ENCODE measurements around the gene AP1G2.
"Not testable (repeated sequence)": the region's sequence is repeated elsewhere in the genome, so short reads cannot be mapped to it uniquely, and the experiment has no call there.

AP1G2 gene, protein sequence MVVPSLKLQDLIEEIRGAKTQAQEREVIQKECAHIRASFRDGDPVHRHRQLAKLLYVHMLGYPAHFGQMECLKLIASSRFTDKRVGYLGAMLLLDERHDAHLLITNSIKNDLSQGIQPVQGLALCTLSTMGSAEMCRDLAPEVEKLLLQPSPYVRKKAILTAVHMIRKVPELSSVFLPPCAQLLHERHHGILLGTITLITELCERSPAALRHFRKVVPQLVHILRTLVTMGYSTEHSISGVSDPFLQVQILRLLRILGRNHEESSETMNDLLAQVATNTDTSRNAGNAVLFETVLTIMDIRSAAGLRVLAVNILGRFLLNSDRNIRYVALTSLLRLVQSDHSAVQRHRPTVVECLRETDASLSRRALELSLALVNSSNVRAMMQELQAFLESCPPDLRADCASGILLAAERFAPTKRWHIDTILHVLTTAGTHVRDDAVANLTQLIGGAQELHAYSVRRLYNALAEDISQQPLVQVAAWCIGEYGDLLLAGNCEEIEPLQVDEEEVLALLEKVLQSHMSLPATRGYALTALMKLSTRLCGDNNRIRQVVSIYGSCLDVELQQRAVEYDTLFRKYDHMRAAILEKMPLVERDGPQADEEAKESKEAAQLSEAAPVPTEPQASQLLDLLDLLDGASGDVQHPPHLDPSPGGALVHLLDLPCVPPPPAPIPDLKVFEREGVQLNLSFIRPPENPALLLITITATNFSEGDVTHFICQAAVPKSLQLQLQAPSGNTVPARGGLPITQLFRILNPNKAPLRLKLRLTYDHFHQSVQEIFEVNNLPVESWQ

GRCh38 chr14:23567186-23568020 lies at the start of gene AP1G2:
Gene AP1G2 (minus strand): TSS chr14:23567791. CDS start chr14:23567314, 477 bp downstream.
- DNase-seq: peak; percentile 76

GRCh38 chr14:23615856-23616255 lies 48.3 kb upstream of the AP1G2 start:
- DNase-seq: no peak

GRCh38 chr14:23614395-23614828 lies 46.8 kb upstream of the AP1G2 start:
- DNase-seq: no peak

DNA sequence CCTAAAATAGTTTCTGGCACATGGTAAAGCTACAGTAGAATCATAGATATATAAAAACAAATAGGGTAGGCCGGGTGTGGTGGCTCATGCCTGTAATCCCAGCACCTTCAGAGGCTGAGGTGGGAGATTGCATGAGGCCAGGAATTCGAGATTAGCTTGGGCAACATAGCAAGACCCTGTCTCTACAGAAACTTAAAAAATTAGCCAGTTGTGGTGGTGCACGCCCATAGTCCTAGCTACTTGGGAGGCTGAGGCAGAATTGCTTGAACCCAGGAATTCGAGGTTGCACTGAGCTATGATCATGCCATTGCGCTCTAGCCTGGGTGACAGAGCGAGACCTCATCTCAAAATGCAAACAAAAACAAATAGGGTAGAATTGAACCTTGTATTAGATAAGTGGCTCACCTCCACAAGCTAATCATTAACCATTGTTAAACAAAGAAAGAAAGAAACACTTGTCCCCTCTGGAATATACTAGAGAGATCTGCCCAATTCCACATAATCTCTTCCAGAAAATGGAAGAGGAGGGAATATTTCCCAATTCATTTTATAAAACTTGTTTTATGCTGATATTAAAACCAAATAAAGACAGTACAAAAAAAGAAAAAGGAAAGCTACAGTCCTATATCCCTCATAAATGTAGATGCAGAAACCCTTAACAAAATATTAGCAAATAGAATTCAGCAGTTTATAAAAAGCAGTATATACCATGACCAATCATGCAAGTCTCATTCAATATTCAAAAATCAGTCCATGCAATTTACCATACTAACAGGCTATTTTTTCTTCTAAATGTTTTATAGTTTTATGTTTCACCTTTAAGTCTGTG lies 45.9 kb upstream of the AP1G2 start:
- DNase-seq: no peak

GRCh38 chr14:23612802-23613201 lies 45.2 kb upstream of the AP1G2 start:
- DNase-seq: no peak

GRCh38 chr14:23612354-23612732 lies 44.8 kb upstream of the AP1G2 start:
- DNase-seq: no peak

GRCh38 chr14:23610815-23611289 lies 43.3 kb upstream of the AP1G2 start:
- no peak for DNase-seq

DNA sequence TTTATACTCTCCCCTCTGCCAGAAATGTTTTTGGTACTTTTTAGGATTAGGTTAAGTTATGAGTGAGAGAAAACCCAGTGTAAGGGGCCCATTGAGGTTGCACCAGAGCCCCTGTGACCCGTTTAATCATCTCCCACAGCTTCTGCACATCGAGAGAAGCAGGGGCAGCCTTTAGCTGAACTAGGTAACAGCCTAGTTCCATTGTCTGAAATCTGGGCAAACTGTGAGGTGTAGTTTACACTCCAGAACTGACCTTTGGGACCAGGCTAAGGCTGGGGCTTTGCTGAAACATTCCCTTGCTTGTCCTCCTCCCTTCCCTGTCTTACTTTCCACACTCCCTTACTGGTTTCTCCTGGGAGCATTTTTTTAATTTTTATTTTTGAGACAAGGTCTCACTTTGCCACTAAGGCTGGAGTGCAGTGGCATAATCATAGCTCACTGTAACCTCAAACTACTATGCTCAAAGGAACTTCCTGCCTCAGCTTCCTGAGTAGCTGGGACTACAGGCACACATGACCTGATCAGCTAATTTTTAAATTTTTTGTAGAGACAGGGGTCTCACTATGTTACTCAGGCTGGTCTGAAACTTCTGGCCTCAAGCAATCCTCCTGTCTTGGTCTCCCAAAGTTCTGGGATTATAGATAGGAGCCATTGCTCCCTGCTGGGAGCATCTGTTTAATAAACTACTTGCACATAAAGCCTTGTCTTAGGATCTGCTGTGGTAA lies 42.7 kb upstream of the AP1G2 start:
- DNase-seq: no peak

- not testable (repeated sequence) for DNase-seq
Measured at GRCh38 chr14:23609411-23610089, 42.0 kb upstream of the AP1G2 start.

GRCh38 chr14:23609001-23609400 lies 41.4 kb upstream of the AP1G2 start:
- no peak for DNase-seq

DNA sequence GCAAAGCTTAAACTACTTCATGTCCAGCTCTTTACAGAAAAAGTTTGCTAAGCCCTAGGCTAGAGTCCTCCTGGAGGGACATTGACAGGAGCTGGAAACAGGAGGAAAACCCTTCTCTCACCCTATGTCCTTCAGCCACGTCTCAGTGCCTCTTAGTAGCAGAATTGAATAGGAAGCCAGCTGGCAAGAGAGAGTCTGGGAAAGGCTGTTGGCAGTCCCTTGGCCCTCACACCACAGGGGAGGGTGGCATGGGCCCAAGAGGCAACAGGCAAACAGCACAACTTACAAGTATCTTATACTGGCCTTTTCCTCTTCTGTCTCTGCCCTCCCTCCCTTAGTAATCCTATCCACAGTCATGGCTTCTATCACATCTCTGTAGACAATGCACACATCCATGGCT lies 40.9 kb upstream of the AP1G2 start:
- DNase-seq: no peak

GRCh38 chr14:23605931-23606585 lies 38.5 kb upstream of the AP1G2 start:
- no peak for DNase-seq

DNA sequence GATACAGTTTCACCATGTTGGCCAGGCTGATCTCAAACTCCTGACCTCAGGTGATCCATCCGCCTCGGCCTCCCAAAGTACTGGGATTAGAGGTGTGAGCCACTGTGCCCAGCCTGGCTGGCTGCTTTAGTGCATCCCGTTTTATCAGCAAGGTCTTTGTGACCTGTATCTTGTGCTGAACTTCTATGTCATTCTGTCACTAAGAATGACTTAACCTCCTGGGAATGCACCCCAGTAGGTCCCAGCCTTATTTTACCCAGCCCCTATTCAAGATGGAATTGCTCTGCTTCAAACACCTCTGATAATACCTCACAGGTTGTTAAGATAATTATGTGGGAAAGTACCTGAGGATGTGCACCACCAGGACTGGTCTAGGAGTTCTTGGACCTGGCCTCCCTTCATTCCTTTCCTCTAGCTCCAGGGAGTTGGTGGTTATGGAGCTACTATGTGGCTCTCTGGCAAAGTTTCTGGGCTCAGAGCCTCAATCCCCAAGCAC lies 37.1 kb upstream of the AP1G2 start:
- no peak for DNase-seq

DNA sequence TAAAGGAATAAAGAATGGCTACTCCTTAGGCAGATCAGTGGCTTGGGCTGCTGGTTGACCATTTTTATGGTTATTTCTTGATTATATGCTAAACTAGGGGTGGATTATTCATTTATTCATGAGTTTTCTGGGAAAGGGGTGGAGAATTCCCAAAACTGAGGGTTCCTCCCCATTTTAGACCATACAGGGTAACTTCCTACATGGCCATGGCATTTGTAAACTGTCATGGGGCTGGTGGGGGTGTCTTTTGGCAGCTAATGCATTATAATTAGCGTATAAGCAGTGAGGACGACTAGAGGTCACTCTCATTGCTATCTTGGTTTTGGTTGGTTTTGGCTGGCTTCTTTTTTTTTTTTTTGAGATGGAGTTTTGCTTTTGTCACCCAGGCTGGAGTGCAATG lies 36.6 kb upstream of the AP1G2 start:
- DNase-seq: no peak

DNA sequence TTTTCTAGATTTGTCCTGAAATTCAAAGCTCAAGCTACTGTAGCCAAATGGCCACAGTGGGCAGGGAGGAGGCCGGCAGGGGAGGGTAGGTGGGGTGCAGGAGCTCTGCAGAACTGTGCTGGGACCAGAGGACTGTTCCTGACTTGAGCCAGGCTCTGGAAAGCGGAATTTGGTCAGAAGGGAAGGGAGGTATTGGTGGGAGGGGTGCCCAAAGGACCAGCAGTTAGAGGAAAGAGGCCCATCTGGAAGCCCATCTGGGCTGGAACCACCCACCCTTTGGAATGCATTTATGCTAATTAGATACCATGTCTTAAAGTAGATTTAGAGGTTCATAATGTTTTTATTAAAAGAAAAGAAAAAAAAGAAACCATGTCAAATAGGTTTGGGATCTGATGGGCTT lies 35.5 kb upstream of the AP1G2 start:
- DNase-seq: no peak

- DNase-seq: no peak
Measured at GRCh38 chr14:23602181-23603095, 34.8 kb upstream of the AP1G2 start.

DNA sequence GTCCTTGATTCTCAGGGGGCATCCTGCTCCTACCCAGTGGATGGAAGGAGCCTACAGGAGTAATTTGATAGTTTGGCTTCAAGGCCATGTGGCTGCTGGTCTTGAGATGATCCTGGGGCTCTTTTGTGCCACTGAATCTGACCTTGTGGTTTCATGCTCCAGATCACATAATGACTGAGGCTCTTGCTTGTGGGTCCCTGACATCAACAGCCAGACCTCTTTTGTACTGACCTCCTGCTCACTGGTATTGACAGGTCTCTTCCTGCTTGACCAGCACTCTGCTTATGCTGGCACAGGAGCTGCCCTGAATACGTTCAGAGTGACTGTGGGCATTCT lies 34.2 kb upstream of the AP1G2 start:
- no peak for DNase-seq

GRCh38 chr14:23601424-23601823 lies 33.8 kb upstream of the AP1G2 start:
- DNase-seq: no peak

DNA sequence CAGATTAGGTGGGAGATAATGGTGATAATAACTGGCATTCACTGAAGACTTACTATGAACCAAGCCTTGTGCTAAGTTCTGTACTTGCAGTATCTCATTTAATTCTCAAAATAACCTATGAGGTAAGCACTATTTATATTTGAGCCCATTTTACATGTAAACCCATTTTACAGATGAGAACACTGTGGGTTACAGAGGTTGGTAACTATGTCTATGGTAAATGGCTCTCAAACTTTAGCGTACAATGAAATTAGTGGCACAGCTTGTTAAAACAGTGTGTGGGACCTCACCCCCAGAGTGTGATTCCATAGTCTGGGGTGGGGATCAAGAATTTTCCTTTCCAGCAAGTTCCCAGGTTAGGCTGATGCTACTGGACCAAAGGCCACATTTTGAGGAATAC lies 33.2 kb upstream of the AP1G2 start:
- no peak for DNase-seq

Data from 8988T (cell line).